Kidney epithelial cell (primary cell): Measurements from ENCODE around the gene DENND6B. TPM values are rescaled to one million over a fixed set of nuclear protein-coding genes. Genes with fewer than 3 reads are reported as not detected.

Experiments used
- DNase-seq: peaks from one replicate; pipeline ENCODE4 v3.0.0-alpha.2; 2010; ENCODE audit warnings: low read depth
- H3K27me3 ChIP-seq: 2 replicates; pipeline ENCODE4 v1.6.0; 2011; ENCODE audit warnings: low read length; ENCODE audit not compliant: control insufficient read depth, insufficient read depth
- H3K36me3 ChIP-seq: 2 replicates; pipeline ENCODE4 v1.5.1; 2011; ENCODE audit warnings: low read length; ENCODE audit not compliant: control insufficient read depth, insufficient read depth
- H3K4me3 ChIP-seq: 2 replicates; pipeline ENCODE4 v1.5.1; 2011; ENCODE audit warnings: low read depth, mild to moderate bottlenecking, control low read depth, low read length
- total RNA-seq: library from RNA; depleted of rRNA; stranded (reverse); fragments of >200 nt; gene quantifications from 2 replicates; pipeline ENCODE4 v1.2.3, GENCODE V29; 2015
- TF ChIP-seq, protein P1 (sequence below): IDR thresholded peaks from 2 replicates; pipeline ENCODE4 v1.5.1; 2011; ENCODE audit warnings: mild to moderate bottlenecking, moderate library complexity, low read length, control low read depth, inconsistent platforms; ENCODE audit not compliant: insufficient read depth, poor library complexity, severe bottlenecking

DENND6B gene
- total RNA-seq, 1 donor from 2014 or later, result 4.5 TPM

DNA sequence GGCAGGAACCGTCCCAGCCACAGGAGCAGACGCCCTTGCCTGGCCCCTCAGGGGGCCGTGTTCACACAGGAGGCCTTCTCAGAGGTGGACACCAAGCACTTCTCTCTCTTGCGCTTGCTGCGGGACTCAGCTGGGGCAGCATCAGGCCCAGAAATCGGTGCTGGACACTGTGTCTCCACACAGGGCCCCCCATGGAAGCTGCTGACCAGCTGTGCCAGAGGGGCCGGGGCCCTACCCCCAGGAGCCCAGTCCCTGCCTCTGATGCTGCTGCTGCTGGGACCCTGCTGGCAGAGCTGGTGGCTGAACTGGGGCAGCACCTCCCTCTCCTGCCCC is 23.3 kb downstream of the DENND6B start:
- TF ChIP-seq, protein P1, sequence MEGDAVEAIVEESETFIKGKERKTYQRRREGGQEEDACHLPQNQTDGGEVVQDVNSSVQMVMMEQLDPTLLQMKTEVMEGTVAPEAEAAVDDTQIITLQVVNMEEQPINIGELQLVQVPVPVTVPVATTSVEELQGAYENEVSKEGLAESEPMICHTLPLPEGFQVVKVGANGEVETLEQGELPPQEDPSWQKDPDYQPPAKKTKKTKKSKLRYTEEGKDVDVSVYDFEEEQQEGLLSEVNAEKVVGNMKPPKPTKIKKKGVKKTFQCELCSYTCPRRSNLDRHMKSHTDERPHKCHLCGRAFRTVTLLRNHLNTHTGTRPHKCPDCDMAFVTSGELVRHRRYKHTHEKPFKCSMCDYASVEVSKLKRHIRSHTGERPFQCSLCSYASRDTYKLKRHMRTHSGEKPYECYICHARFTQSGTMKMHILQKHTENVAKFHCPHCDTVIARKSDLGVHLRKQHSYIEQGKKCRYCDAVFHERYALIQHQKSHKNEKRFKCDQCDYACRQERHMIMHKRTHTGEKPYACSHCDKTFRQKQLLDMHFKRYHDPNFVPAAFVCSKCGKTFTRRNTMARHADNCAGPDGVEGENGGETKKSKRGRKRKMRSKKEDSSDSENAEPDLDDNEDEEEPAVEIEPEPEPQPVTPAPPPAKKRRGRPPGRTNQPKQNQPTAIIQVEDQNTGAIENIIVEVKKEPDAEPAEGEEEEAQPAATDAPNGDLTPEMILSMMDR, result no peak
- H3K36me3 ChIP-seq, result peaks cover 1% of the 10 kb centered on the region
- H3K4me3 ChIP-seq, result no peak overlapping the region
- no peaks in the 10 kb centered on the region for H3K27me3 ChIP-seq
- no peak for DNase-seq

DNA sequence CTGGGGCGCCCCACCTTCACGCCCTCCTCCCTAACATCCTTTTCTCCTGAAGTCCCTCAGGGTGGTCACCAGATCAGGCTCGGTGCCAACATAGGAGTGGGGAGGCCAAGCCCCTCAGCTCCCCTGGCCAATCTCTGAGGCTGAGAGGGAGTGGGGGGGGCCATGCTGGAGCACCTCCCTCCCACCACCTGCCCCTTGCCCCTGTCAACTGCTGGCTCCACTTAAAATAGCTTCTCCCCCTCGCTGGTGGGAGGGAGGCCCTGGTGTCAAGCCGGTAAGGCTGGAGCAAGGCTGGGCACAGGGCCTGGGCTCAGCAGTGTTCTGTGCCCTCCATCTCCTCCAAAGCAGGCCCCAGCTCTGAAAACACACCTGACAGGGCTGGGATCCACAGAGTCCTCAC is 24.2 kb downstream of the DENND6B start:
- no peak overlapping the region for H3K4me3 ChIP-seq
- TF ChIP-seq, protein P1, result no peak
- DNase-seq, result no peak
- H3K36me3 ChIP-seq, result peaks cover 1% of the 10 kb centered on the region
- no peaks in the 10 kb centered on the region for H3K27me3 ChIP-seq

DNA sequence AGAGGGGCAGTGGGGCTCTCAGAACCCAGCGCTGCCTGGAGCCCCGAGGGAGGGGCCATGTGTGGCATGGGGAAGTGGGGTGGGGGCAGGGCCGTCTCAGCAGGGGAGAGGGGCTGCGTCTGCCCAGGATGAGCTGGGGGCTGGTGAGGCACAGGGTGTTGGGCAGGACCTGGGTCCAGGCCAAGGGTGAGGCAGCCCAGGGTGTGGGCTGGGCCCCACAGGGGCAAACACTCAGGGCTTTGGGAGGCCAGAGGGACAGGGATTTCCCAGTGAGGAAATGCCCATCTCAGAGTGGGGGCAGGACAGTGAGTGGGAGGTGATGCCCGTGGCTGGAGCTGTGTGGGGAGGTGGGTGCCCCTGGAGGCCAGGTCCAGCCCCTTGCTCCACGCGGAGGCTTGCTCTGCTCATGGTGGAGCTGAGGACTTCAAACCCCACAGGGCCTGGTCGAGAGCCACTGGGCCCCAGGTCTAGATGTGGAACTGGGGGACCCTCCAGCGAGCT is 24.7 kb downstream of the DENND6B start:
- DNase-seq, result no peak
- no peaks in the 10 kb centered on the region for H3K27me3 ChIP-seq
- no peak overlapping the region for H3K4me3 ChIP-seq
- peaks cover 1% of the 10 kb centered on the region for H3K36me3 ChIP-seq
- TF ChIP-seq, protein P1, result no peak

DNA sequence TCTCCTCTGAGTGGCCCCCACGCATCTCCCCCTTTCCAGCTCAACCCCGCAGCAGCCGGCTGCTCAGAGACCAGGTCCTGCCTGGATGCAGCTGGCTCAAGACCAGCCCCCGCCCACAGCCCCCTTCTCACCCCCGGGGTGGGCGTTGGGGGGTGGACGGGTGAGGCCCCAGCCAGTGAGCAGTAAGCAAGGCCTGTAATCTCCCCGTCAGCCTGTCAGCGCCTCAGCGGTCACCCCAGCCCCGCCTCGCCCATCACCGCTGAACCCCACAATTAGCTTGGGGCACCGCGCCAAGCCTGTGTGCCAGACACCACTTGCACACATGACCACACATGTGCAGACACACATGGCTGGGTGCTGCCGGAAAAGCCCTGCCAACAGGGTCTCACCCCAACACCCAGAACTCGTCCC is 25.2 kb downstream of the DENND6B start:
- TF ChIP-seq, protein P1, result no peak
- H3K36me3 ChIP-seq, result peaks cover 1% of the 10 kb centered on the region
- H3K4me3 ChIP-seq, result no peak overlapping the region
- no peak for DNase-seq
- H3K27me3 ChIP-seq, result no peaks in the 10 kb centered on the region

DNA sequence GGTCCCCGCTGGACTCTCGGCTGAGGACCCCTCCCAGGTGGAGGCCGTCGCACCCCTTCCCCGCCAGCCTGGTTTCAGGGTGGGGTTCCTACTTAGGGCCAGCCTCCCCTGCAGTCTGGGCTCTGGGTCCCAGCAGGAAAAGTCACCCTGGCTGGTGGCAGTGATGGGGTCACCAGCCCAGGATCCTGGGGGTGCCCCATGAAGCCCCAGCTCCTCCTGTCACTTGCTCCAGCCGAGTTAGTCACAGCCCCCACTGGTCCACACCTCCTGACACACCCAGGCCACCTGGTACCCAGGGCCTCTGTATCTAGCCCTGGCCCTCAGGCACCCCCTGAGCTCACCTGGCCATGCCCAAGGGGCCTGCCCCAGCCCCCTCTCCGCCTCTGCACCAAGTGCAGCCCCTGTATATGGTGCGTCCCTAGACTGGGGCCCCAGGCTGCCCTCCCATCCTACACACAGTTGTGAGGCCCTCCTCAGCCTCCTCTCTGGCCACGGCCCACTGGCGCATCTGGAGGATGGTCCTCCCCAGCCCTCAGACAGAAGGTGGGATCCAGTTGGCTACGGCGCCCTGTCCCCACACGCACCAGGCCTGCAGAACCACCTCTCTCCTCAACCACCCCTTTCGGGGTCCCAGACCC is 26.1 kb downstream of the DENND6B start:
- no peaks in the 10 kb centered on the region for H3K27me3 ChIP-seq
- peaks cover 1% of the 10 kb centered on the region for H3K36me3 ChIP-seq
- TF ChIP-seq, protein P1, result no peak
- H3K4me3 ChIP-seq, result no peak overlapping the region
- DNase-seq, result no peak
